GM18951 (cell line): Measurements from ENCODE around the gene HSPBAP1.

Source experiments
- POLR2A ChIP-seq: IDR thresholded peaks from 4 replicates; pipeline ENCODE4 v1.6.1; 2011; ENCODE audit warnings: mild to moderate bottlenecking; ENCODE audit not compliant: insufficient read length, insufficient read depth; ENCODE audit errors: extremely low read depth
- in situ Hi-C: fragments of 300-500 bp; cut with MboI; formaldehyde crosslinking; loops from one replicate; pipeline ENCODE4 v1.12.0; 2022; ENCODE audit warnings: low sequenced_read_pairs, mixed read lengths, inconsistent platforms; ENCODE audit not compliant: unreplicated experiment

Gene HSPBAP1, protein sequence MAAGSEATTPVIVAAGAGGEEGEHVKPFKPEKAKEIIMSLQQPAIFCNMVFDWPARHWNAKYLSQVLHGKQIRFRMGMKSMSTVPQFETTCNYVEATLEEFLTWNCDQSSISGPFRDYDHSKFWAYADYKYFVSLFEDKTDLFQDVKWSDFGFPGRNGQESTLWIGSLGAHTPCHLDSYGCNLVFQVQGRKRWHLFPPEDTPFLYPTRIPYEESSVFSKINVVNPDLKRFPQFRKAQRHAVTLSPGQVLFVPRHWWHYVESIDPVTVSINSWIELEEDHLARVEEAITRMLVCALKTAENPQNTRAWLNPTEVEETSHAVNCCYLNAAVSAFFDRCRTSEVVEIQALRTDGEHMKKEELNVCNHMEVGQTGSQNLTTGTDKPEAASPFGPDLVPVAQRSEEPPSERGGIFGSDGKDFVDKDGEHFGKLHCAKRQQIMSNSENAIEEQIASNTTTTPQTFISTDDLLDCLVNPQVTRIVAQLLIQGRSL

DNA sequence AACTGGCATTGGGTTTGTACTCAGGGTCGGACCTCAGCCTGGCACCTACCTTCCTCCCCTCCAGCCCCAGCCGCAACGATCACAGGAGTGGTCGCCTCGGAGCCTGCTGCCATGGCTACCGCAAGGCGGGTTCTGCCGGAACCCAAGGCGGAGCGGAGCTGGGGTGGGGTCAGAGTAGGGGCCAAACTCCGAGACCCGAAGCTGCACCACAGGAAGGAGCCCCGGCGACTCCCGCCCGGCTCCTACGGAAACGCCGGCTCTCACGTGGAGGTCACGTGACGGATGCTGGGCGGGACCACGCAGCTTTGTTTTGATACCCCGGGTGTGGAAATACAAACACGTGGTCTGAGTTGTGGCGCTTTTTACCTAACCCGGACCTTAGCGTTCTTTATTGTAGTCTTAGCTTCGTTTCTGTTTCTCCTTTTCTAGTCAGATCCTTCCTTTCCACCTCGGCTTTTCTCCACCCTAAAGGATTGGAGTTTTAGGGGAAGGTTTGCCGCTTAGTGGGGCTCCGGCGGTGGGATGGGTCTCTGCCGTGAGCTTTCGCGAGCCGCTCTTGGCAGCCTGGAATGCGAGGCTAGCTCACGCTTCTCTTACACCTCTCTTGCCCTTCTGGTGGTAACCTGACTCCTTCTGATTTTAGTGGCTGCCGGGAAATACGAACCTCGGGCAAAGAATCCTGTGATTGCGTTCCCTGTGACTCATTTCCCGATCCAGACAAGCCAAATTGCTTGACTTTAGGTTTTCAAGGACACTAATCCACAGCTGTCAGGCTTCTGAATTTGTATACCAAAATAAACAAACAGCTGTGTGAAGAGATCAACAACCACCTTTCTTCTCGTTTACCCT lies at the start of gene HSPBAP1:
Gene HSPBAP1, minus strand, starts transcription at position 264 of the 849 bp plus-strand sequence. Its CDS starts 151 bp downstream, at position 113.
- in situ Hi-C loops, result no loop called here
- peak; percentile 83 for TF ChIP-seq POLR2A

- TF ChIP-seq POLR2A, result no peak
- in situ Hi-C loops, result no loop called here
Observed at GRCh38 chr3:122835590-122835989, 42.0 kb upstream of the HSPBAP1 start.

- in situ Hi-C loops, result no loop called here
- TF ChIP-seq POLR2A, result no peak
Observed at GRCh38 chr3:122828281-122828680, 34.6 kb upstream of the HSPBAP1 start.

GRCh38 chr3:122826278-122826677 lies 32.6 kb upstream of the HSPBAP1 start:
- TF ChIP-seq POLR2A, result no peak
- in situ Hi-C loops, result no loop called here

DNA sequence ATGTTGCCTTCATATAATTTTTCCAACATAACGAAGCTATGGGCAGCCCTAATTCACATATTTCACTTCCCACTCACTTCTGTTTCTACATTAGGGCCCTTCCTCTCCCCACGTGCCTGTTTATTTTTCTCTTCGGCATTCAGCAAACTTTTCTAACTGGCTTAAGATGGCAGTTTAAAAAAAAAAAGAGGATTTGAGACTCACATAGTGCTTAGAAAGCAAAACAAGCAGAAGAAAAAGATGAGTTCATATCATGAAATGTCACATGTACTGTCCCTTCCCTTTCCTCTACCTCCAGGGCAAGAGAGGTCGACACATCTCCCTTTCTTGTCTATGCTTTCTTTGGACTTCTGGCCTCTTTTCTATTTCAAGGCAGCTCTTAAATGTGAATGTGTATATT lies 31.8 kb upstream of the HSPBAP1 start:
- TF ChIP-seq POLR2A, result no peak
- in situ Hi-C loops, result no loop called here

GRCh38 chr3:122824465-122825381 lies 31.1 kb upstream of the HSPBAP1 start:
- TF ChIP-seq POLR2A, result no peak
- in situ Hi-C loops, result no loop called here

DNA sequence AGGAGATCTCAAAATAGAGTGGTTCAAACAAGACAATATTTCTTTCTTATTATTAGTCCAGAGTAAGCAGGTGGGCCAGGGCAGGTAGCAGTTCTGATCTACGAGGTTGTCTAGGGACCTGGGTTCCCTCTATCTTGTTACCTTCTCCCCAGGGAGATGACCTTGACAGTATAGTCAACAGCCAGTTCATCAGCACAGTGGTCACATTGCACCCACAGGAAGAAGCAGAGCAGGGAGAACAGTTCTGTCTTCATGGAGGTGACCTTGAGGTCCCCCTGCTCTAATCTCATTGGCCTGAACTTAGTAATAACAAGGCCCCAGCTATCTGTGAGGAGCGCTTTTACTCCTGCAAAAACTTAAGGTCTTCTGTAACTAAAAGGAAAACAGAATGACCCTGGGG lies 23.0 kb upstream of the HSPBAP1 start:
- in situ Hi-C loops, result no loop called here
- TF ChIP-seq POLR2A, result no peak

DNA sequence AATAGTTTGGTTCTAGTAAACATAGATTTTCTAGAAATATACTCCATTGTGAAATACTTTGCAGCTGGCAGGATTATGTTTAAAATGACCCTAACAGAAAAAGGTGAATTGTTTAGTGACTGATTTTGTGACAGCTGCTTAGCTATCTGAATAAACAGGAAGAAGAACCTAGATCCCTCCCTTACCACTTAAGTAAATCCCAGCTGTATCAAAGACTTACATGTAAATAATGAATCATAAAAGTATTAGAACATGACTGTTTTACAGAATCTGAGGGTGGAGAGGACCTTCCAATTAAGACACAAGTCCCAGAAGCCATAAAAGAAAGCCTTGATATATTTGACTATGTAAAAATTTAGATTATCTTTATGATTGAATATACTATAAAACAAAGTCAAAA lies 17.1 kb upstream of the HSPBAP1 start:
- no peak for TF ChIP-seq POLR2A
- in situ Hi-C loops, result no loop called here

GRCh38 chr3:122803977-122804376 lies 10.3 kb upstream of the HSPBAP1 start:
- TF ChIP-seq POLR2A, result no peak
- in situ Hi-C loops, result no loop called here

DNA sequence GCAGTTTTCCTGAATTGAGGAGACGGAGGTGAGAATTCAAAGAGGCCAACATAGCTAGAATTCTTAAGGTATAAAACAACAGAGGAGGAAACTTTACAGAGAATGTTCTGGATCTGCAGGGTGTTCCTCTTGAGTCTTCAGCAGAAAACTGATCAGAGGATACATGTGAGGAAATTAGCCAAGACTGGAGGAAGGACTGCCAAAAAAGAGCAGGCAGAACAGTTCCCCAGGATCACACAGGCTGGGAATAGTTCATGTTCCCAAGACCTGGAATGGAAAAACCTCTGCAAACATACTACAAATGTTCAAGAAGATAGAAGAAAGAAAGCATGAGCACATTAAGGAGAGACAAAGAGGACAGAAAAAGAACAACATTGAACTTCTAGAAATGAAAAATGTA lies 8.7 kb upstream of the HSPBAP1 start:
- in situ Hi-C loops, result no loop called here
- no peak for TF ChIP-seq POLR2A

DNA sequence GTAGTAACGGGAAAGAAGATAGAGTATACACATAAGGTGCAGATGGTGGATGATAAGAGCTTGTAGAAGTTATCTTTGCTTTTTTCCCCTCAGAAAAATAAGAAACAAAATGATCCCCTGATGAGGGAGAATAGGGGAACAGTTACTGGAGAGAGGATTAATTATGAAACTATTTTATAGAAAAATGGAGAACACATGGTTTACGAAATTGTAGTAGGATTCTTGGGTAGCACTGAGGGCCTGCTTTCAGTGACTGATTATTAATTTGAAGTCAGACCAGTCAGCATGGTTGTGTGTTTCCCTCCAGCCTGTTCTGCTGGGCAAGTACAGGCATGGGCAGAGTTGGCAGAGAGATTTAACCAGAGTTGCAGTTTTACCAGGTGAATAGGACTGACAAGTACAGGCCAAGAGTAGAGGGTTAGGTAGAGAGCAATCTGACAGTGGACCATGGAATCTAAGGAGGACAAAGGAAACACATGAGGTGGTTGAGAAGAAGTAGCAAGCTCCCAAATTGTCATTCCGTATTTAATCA lies 7.1 kb upstream of the HSPBAP1 start:
- TF ChIP-seq POLR2A, result no peak
- in situ Hi-C loops, result no loop called here

GRCh38 chr3:122800031-122800430 lies 6.4 kb upstream of the HSPBAP1 start:
- in situ Hi-C loops, result no loop called here
- no peak for TF ChIP-seq POLR2A
